Heart left ventricle (tissue), 16 donors: ENCODE measurements around the gene CSNK1A1. TPM values are rescaled to one million over a fixed set of nuclear protein-coding genes. Genes with fewer than 3 reads are reported as not detected.

ENCODE experiments used
- ATAC-seq, 4 donors: fragments of 200-7000 bp; cut with Tn5 transposase; one replicate each; pipeline ENCODE4 v1.9.1; 2020 to 2022; ENCODE audit warnings: moderate library complexity in 4 of 4, mild to moderate bottlenecking in 3 of 4, moderate number of reproducible peaks in 1 of 4
- DNase-seq, 5 donors: peaks; one replicate each; pipeline ENCODE4 v3.0.0-alpha.2; 2020
- H3K27ac ChIP-seq, 12 donors: fragments of 200-600 bp; sonication (generic) in 4 of 12; one replicate each; pipeline versions ENCODE4 v1.5.0 to v1.8.0; 2016 to 2022; ENCODE audit warnings: mild to moderate bottlenecking in 2 of 12
- H3K27me3 ChIP-seq, 9 donors: fragments of 200-600 bp; sonication (generic) in 2 of 9; one replicate each; pipeline versions ENCODE4 v1.5.1 to v1.8.0; 2016 to 2022; ENCODE audit warnings: mild to moderate bottlenecking in 3 of 9
- H3K36me3 ChIP-seq, 9 donors: fragments of 200-600 bp; sonication (generic) in 2 of 9; one replicate each; pipeline versions ENCODE4 v1.5.0 to v1.8.0; 2018 to 2022; ENCODE audit warnings: mild to moderate bottlenecking in 2 of 9
- H3K4me1 ChIP-seq, 12 donors: fragments of 200-600 bp; sonication (generic) in 4 of 12; one replicate each; pipeline versions ENCODE4 v1.5.0 to v1.8.0; 2016 to 2022; ENCODE audit warnings: mild to moderate bottlenecking in 3 of 12
- H3K4me3 ChIP-seq, 12 donors: fragments of 200-600 bp; sonication (generic) in 4 of 12; one replicate each; pipeline versions ENCODE4 v1.5.0 to v1.8.0; 2017 to 2022; ENCODE audit warnings: mild to moderate bottlenecking in 9 of 12, moderate library complexity in 4 of 12
- H3K9me3 ChIP-seq, 12 donors: fragments of 200-600 bp; sonication (generic) in 4 of 12; one replicate each; pipeline versions ENCODE4 v1.5.0 to v1.8.0; 2016 to 2022; ENCODE audit warnings: mild to moderate bottlenecking in 1 of 12
- CTCF ChIP-seq, 12 donors: fragments of 200-600 bp; sonication (generic) in 4 of 12; IDR thresholded peaks; one replicate each; pipeline versions ENCODE4 v1.5.0 to v1.8.0; 2018 to 2022; ENCODE audit warnings: antibody characterized with exemption in 12 of 12, mild to moderate bottlenecking in 5 of 12
- POLR2A ChIP-seq, 2 donors: fragments of 450-650 bp; IDR thresholded peaks; one replicate each; pipeline ENCODE4 v1.6.1; 2017; ENCODE audit warnings: antibody characterized with exemption in 2 of 2, mild to moderate bottlenecking in 2 of 2, moderate library complexity in 2 of 2
- WGBS, 4 donors: extraction: QIAGEN DNeasy Blood & Tissue Kit in 2 of 4; methylation state at CpG; one replicate each; pipeline versions ENCODE4 v1.1.5 to v1.1.7; 2013 to 2018; 5-methylcytosine and 5-hydroxymethylcytosine counted together
- intact Hi-C, 10 donors: fragments of 100-400 bp; cut with DNase I; formaldehyde crosslinking; loops; one replicate each; pipeline versions ENCODE4 v1.11.1 to v1.14.2; 2022
- polyA plus RNA-seq, 2 donors: library from polyadenylated mRNA; stranded (reverse); fragments of 200-250 nt; gene quantifications; one replicate each; pipeline ENCODE4 v1.2.3, GENCODE V29; 2013
- total RNA-seq, 9 donors: library from RNA; depleted of rRNA in 2 of 9; stranded (reverse); fragments of >200 nt in 2 of 9; fragmentation: NEBNext Ultra II Directional in 3 of 9; extraction: Animal tissue kit (Norgen Biotek cat#: 25700) in 3 of 9; gene quantifications; one replicate each; pipeline versions ENCODE4 v1.1.0 to v1.2.4, GENCODE V29; 2016 to 2023
- donor health status: ischemic (EF 13 %, LVEDD 7.1; RV severe dilation, severe dysfunction).
- donor health status: healthy with polysubstance abuse.
- donor health status: DM: no; HTN: yes; CAD: no.
- donor health status: DM: no; HTN: no; CAD: no.
- donor health status: ischemic (EF 25% LVEDD 6.9; RV normal size, moderate dysfunction).
- donor health status: ischemic (EF 25% LVEDD 5.7; RV mildly dilated, moderate dysfunction).
- donor health status: healthy.
- donor health status: DM: yes; HTN: yes; CAD: no.
- donor health status: ischemic (EF 35%, LVEDD 5.7; RV mildly dilated, moderate dysfunction).
- donor health status: nonischemic (EF 11% LVEDD 7.7; RV severe dilation, severe dysfunction).
- donor health status: DM: yes; HTN: yes; CAD: no.
- donor health status: PGD.
- donor health status: ischemic (EF 29% LVEDD 5.4; RV normal size, mild dysfunction).
- donor health status: nonischemic (EF 23%, LVEDD 6.1; RV moderate dilation, normal function).

Gene CSNK1A1
- total and polyA plus RNA-seq, 11 donors: 42.5 to 242 (median 209) TPM

GRCh38 chr5:149521739-149522685 is 29.2 kb downstream of the CSNK1A1 start:
- intact Hi-C loops: no loop called here
- Histone ChIP-seq H3K4me1 (peaks cover 14 to 99% (median 80%) of the 10 kb centered on the region in 12 donors), H3K27me3 (no peaks in the 10 kb centered on the region), H3K4me3 (no peak overlapping the region), H3K27ac (peak overlapping the region in 1 of 12 donors; percentile 14), H3K9me3 (no peaks in the 10 kb centered on the region), H3K36me3 (peaks cover 0 to 67% (median 40%) of the 10 kb centered on the region in 9 donors)
- DNase-seq (no peak), ATAC-seq (no peak)
- no peak for TF ChIP-seq POLR2A (IDR thresholded peaks at IDR 0.05)
- TF ChIP-seq CTCF (IDR thresholded peaks at IDR 0.05): no peak
- 72 to 79% (median 75%) methylated on average over 15 of the region's 15 CpGs for WGBS, 4 donors

- TF ChIP-seq CTCF (IDR thresholded peaks at IDR 0.05): no peak
- TF ChIP-seq POLR2A (IDR thresholded peaks at IDR 0.05): no peak
- ATAC-seq (no peak), DNase-seq (no peak)
- Histone ChIP-seq H3K4me1 (peaks cover 8 to 99% (median 78%) of the 10 kb centered on the region in 12 donors), H3K36me3 (peaks cover 0 to 79% (median 43%) of the 10 kb centered on the region in 9 donors), H3K27me3 (no peaks in the 10 kb centered on the region), H3K27ac (peak overlapping the region in 7 of 12 donors; percentile 0 to 35 (median 27)), H3K4me3 (no peak overlapping the region), H3K9me3 (no peaks in the 10 kb centered on the region)
- intact Hi-C loops: loop anchor here in 2 of 10 donors (5.0 kb wide), 1 partner anchor 33 kb away; the partner anchor contains the start of gene CSNK1A1 (in 2 of the 2)
Measured at GRCh38 chr5:149519601-149520000, 31.6 kb downstream of the CSNK1A1 start.

DNA sequence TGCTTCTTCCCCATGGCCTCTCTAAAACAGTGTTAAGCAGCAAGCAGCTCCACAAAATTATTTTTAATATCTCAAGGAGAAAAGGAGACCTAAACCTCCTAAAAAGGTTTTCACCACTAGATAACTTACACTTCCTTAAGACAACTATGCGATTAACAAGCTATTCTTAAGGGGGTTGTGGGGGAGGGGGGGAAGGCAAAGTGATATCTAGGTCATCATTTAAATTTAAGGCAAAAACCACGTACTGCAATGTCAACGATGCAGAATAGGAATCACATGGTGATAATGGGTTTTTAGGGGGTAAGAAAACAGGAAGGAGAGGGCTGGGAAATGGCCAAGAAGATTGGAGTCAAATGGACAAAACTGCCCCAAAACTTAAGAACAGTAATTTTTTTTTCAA is 32.6 kb downstream of the CSNK1A1 start:
- ATAC-seq (no peak), DNase-seq (no peak)
- 6 to 10% (median 9%) methylated on average over 3 of the region's 3 CpGs for WGBS, 4 donors
- peaks cover 0 to 69% (median 33%) of the 10 kb centered on the region in 9 donors for H3K36me3 ChIP-seq
- H3K27me3 ChIP-seq: no peaks in the 10 kb centered on the region
- TF ChIP-seq CTCF (IDR thresholded peaks at IDR 0.05): no peak
- TF ChIP-seq POLR2A (IDR thresholded peaks at IDR 0.05): no peak
- peaks cover 8 to 98% (median 83%) of the 10 kb centered on the region in 12 donors for H3K4me1 ChIP-seq
- intact Hi-C loops: loop anchor here in 2 of 10 donors (5.0 kb wide), 1 partner anchor 34 kb away; the partner anchor contains the start of gene CSNK1A1 (in 2 of the 2)
- H3K27ac ChIP-seq: peak overlapping the region in 9 of 12 donors; percentile 7 to 53 (median 27)
- no peaks in the 10 kb centered on the region for H3K9me3 ChIP-seq
- no peak overlapping the region for H3K4me3 ChIP-seq
